Measurements from ENCODE around the gene EEF1E1. TPM values are rescaled to one million over a fixed set of nuclear protein-coding genes. Genes with fewer than 3 reads are reported as not detected.

The EEF1E1 gene
- total and polyA plus RNA-seq, 9 of the 15 experiments (the other 6 are each of a cell fraction or from before 2014, with no cell fraction given), result 135 to 1,355 (median 327) TPM

DNA sequence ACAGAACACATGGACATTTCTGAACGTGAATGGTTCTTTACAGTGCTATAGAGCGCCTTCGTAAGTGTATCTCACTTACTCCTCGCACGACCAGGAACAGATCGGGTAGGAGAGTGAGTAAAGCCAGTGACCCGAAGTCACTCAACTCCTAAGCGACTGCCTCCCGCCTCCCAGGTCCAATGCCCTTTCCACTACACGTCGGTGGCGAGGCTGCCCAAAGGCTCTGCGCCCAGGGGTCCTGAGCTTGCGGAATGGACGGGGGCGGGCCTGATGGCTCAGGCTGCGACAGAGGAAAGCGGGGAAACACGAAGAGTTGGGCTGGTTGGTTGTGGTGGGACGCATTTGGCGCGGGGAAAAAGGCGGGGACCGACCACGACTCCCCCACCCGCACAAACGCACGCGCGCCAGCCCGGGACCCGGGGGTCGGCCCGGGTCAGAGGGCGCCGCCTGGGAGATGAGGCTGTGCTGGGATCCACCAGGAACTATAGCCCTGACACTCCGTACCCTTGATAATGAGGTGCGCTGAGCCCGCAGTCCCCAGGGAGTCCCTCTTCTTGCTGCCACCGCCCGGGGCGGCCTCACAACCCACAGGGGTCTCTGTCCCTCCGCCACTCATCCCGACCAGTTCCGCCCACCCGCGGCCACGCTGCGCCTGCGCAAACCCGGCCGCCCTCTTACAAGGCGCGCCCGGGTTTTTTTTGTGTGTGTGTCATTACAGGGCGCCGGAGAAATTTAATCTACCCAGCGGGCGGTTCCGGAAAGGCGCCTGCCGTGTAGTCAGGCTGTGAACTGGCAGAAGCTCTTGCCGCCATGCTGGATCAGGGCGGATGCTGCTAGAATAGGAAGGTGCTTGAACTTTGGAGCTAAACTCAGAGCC, 38.3 kb downstream of the EEF1E1 start, which contains the start of gene BLOC1S5 (continued):
- TF ChIP-seq, protein P1, sequence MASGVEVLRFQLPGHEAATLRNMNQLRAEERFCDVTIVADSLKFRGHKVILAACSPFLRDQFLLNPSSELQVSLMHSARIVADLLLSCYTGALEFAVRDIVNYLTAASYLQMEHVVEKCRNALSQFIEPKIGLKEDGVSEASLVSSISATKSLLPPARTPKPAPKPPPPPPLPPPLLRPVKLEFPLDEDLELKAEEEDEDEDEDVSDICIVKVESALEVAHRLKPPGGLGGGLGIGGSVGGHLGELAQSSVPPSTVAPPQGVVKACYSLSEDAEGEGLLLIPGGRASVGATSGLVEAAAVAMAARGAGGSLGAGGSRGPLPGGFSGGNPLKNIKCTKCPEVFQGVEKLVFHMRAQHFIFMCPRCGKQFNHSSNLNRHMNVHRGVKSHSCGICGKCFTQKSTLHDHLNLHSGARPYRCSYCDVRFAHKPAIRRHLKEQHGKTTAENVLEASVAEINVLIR (CRISPR knock-in tag; IDR thresholded peaks at IDR 0.05), result peak; percentile 98
- TF ChIP-seq KHSRP (IDR thresholded peaks at IDR 0.05) (0 out of 2 replicates have a peak, but pooled peaks have one; percentile 71), KLF1 (tag; IDR thresholded peaks at IDR 0.05) (peak; percentile 89), FIP1L1 (IDR thresholded peaks at IDR 0.05; ENCODE audit: low read depth, low read length, poor library complexity, severe bottlenecking) (peak; percentile 90), KLF16 (IDR thresholded peaks at IDR 0.05) (no peak), ZNF133 (CRISPR knock-in tag; IDR thresholded peaks at IDR 0.05) (no peak), TCFL5 (CRISPR knock-in tag; conservative IDR thresholded peaks at IDR 0.05) (no peak), ZNF23 (CRISPR knock-in tag; IDR thresholded peaks at IDR 0.05) (no peak), NCOA1 (IDR thresholded peaks at IDR 0.05; ENCODE audit: low read depth) (no peak), ZNF197 (CRISPR knock-in tag; IDR thresholded peaks at IDR 0.05; ENCODE audit: low read depth) (no peak), TCF7 (IDR thresholded peaks at IDR 0.05; ENCODE audit: borderline replicate concordance) (no peak), MYC (IDR thresholded peaks at IDR 0.05; ENCODE audit: low read depth, low read length) (peak; percentile 73; the same call in 1 of the 2 replicates), MYC (CRISPR knock-in tag; IDR thresholded peaks at IDR 0.05; ENCODE audit: borderline replicate concordance, low read depth) (no peak)
- TF ChIP-seq, protein P2, sequence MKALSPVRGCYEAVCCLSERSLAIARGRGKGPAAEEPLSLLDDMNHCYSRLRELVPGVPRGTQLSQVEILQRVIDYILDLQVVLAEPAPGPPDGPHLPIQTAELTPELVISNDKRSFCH (CRISPR knock-in tag; IDR thresholded peaks at IDR 0.05), result no peak
- TF ChIP-seq, protein P2 (tag; IDR thresholded peaks at IDR 0.05), result 0 out of 2 replicates have a peak, but pooled peaks have one; percentile 33
- TF ChIP-seq, protein P3, sequence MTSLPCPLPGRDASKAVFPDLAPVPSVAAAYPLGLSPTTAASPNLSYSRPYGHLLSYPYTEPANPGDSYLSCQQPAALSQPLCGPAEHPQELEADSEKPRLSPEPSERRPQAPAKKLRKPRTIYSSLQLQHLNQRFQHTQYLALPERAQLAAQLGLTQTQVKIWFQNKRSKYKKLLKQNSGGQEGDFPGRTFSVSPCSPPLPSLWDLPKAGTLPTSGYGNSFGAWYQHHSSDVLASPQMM (CRISPR knock-in tag; IDR thresholded peaks at IDR 0.05), result no peak
- TF ChIP-seq, protein P4, sequence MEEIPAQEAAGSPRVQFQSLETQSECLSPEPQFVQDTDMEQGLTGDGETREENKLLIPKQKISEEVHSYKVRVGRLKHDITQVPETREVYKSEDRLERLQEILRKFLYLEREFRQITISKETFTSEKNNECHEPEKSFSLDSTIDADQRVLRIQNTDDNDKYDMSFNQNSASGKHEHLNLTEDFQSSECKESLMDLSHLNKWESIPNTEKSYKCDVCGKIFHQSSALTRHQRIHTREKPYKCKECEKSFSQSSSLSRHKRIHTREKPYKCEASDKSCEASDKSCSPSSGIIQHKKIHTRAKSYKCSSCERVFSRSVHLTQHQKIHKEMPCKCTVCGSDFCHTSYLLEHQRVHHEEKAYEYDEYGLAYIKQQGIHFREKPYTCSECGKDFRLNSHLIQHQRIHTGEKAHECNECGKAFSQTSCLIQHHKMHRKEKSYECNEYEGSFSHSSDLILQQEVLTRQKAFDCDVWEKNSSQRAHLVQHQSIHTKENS (CRISPR knock-in tag; IDR thresholded peaks at IDR 0.05), result no peak
- TF ChIP-seq, protein P5, sequence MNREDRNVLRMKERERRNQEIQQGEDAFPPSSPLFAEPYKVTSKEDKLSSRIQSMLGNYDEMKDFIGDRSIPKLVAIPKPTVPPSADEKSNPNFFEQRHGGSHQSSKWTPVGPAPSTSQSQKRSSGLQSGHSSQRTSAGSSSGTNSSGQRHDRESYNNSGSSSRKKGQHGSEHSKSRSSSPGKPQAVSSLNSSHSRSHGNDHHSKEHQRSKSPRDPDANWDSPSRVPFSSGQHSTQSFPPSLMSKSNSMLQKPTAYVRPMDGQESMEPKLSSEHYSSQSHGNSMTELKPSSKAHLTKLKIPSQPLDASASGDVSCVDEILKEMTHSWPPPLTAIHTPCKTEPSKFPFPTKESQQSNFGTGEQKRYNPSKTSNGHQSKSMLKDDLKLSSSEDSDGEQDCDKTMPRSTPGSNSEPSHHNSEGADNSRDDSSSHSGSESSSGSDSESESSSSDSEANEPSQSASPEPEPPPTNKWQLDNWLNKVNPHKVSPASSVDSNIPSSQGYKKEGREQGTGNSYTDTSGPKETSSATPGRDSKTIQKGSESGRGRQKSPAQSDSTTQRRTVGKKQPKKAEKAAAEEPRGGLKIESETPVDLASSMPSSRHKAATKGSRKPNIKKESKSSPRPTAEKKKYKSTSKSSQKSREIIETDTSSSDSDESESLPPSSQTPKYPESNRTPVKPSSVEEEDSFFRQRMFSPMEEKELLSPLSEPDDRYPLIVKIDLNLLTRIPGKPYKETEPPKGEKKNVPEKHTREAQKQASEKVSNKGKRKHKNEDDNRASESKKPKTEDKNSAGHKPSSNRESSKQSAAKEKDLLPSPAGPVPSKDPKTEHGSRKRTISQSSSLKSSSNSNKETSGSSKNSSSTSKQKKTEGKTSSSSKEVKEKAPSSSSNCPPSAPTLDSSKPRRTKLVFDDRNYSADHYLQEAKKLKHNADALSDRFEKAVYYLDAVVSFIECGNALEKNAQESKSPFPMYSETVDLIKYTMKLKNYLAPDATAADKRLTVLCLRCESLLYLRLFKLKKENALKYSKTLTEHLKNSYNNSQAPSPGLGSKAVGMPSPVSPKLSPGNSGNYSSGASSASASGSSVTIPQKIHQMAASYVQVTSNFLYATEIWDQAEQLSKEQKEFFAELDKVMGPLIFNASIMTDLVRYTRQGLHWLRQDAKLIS (CRISPR knock-in tag; IDR thresholded peaks at IDR 0.05), result peak; percentile 73; the same call in 1 of the 2 replicates
- TF ChIP-seq, protein P6, sequence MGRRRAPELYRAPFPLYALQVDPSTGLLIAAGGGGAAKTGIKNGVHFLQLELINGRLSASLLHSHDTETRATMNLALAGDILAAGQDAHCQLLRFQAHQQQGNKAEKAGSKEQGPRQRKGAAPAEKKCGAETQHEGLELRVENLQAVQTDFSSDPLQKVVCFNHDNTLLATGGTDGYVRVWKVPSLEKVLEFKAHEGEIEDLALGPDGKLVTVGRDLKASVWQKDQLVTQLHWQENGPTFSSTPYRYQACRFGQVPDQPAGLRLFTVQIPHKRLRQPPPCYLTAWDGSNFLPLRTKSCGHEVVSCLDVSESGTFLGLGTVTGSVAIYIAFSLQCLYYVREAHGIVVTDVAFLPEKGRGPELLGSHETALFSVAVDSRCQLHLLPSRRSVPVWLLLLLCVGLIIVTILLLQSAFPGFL (CRISPR knock-in tag; IDR thresholded peaks at IDR 0.05), result peak; percentile 57; the same call in 1 of the 2 replicates
